Coronary artery (tissue), 2 donors: ENCODE data around the gene PLXNA2.

Experiments
- DNase-seq: peaks from one replicate; pipeline ENCODE4 v3.0.0-alpha.2; 2017; ENCODE audit warnings: low spot score
- H3K27ac ChIP-seq, 2 donors: fragments of 200-600 bp; sonication (generic); one replicate each; pipeline ENCODE4 v1.5.1; 2016 to 2019
- H3K4me3 ChIP-seq: fragments of 200-600 bp; sonication (generic); 2 replicates; pipeline ENCODE4 v1.5.1; 2016; ENCODE audit warnings: mild to moderate bottlenecking, moderate library complexity
- CTCF ChIP-seq: fragments of 200-600 bp; sonication (generic); IDR thresholded peaks from one replicate; pipeline ENCODE4 v1.5.1; 2019; ENCODE audit warnings: antibody characterized with exemption

The PLXNA2 gene

GRCh38 chr1:208230668-208231529 is 13.3 kb downstream of the PLXNA2 start:
- TF ChIP-seq CTCF = no peak
- Histone ChIP-seq H3K27ac (peak overlapping the region; percentile 1 to 76), H3K4me3 (no peak overlapping the region)
- no peak for DNase-seq

- Histone ChIP-seq H3K27ac (peak overlapping the region; percentile 82 to 90), H3K4me3 (no peak overlapping the region)
- no peak for TF ChIP-seq CTCF
- no peak for DNase-seq
These were observed 15.6 kb downstream of the PLXNA2 start for GRCh38 chr1:208228550-208228949.

GRCh38 chr1:208228026-208228425 is 16.2 kb downstream of the PLXNA2 start:
- no peak overlapping the region for H3K4me3 ChIP-seq
- peak overlapping the region; percentile 82 to 90 for H3K27ac ChIP-seq
- DNase-seq = no peak
- TF ChIP-seq CTCF = no peak

GRCh38 chr1:208227366-208227765 is 16.8 kb downstream of the PLXNA2 start:
- Histone ChIP-seq H3K4me3 (no peak overlapping the region), H3K27ac (peak overlapping the region; percentile 82 to 90)
- DNase-seq = no peak
- no peak for TF ChIP-seq CTCF

- no peak for TF ChIP-seq CTCF
- peak overlapping the region; percentile 82 to 90 for H3K27ac ChIP-seq
- DNase-seq = no peak
- peak overlapping the region; percentile 14 for H3K4me3 ChIP-seq
These were observed 17.9 kb downstream of the PLXNA2 start for GRCh38 chr1:208225954-208226937.

GRCh38 chr1:208224192-208224713 is 19.9 kb downstream of the PLXNA2 start:
- Histone ChIP-seq H3K27ac (peak overlapping the region in 1 of 2 donors; percentile 0), H3K4me3 (no peak overlapping the region)
- TF ChIP-seq CTCF = no peak
- no peak for DNase-seq
